Fibroblast of upper back skin (primary cell): ENCODE measurements around the gene SPP2.

Experiments
- DNase-seq: peaks from one replicate; pipeline ENCODE4 v3.0.0-alpha.2; 2013

The SPP2 gene

GRCh38 chr2:234044157-234044556 is 6.3 kb upstream of the SPP2 start:
- peak; percentile 89 for DNase-seq

DNA sequence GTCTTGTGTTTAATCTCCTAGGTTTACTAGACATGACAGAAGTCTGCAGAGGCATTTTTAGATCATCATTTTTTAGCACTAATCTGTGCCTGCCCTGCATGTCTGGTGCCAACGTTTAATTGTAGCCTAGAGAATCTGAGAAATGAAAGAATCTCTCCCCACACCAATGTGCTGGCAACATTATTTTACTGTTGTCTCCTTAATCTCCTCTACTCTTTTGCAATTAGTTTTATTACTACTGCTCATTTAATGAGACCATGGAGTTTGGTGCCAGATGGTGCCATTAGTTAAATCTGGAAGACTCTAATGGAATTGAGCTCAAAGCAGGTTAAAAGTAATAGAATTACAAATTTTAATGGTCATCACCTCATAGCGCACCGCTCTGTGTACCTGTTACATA is 4.0 kb upstream of the SPP2 start:
- no peak for DNase-seq

DNA sequence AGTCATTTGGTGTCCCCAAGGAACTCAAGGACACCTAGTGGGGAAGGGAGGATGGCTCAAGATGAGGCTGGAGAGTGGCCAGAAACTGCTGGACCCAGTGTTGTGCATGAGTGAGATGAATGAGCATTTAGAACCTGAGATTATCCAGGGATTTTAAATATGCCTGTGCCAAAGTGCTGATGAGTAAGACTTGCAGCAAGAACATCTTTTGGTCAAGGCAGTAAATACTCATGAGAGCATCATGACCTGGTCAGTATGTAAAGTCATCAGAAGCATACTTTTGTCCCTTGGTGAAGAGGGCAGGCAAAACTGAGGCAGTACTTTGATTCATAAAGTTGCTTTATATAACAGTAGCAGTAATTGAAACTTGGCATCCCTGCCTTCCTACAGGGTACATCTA is 3.1 kb upstream of the SPP2 start:
- DNase-seq: no peak

DNA sequence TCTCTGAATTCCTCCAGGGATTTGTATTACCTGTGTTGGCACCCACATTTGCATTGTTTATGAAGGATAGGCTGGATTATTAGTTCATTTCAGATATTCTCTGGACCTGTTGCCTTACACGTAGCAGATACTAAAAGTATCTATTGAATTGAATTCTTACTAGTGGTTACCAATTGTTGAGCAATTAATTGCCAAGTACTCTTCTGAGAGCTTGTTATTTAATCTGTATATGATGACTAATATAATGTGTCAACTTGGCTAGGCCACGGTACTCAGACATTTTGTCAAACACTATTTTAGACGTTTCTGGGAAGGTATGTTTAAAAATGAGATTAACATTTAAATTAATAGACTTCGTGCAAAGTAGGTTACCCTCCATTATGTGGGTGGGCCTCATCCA is 2.5 kb upstream of the SPP2 start:
- DNase-seq: no peak

DNA sequence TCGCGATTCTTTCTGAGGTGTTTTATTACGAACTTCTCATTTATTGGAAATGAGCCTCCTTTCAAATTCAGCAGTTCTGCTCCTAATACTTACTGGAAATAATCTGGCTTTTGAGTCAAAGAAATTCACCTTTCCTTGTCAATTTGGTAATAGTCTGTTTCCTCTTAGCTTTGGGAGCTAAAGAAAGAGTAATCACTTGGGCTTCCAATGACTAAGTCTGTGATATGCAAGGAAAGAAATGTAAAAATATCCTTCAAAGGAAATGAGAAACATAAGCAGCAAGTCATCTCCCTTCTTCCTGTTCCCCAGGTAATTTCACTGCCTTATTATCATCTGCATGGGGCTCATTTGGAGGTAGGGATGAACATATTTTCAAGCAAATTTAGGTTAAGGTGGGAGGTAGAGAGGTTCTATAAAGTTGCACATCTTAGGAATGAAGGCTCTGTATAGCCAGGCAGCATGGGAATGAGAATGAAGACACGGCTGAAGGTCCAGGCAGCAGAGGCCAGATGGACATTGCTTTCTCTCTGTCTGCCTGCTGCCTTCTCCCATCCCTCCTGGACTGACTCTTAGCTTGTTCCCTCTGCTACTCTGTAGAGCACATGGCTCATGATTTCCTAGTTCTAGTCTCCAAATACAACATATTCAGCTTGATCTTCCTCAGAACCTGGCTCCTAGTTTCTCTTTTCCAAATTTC is 1.0 kb downstream of the SPP2 start:
- DNase-seq: no peak

DNA sequence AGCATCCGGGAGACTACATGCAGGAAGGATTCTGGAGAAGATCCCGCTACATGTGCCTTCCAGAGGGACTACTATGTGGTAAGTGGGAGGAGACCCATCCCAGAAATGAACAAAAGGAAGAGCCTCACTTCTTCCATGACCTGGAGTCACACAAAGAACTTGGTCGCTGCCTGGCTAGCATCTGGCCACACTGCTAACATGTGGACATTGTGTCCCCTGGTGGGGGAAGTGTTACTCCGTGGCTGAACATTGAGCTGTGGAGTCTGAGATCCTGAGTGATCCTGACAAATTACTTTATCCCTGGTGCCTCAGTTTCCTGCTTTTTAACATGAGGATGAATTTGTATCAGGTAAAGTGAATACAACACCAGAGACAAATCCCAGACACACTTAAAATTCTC is 8.4 kb downstream of the SPP2 start:
- no peak for DNase-seq

DNA sequence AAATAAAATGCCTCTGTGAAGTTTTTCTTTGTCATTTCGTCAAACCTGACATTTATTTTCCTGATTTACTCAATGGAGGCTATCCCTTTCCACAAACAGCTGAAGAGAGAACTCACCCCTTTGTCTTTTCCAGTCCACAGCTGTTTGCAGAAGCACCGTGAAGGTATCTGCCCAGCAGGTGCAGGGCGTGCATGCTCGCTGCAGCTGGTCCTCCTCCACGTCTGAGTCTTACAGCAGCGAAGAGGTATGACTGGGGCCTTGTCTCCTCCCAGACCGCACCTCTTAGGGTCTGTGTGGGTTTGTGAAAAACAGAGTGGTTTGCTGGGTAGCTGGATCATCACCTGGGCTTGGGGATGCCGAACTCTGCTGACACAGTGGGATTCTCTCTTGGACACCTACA is 9.7 kb downstream of the SPP2 start:
- no peak for DNase-seq

GRCh38 chr2:234061624-234062257 is 11.2 kb downstream of the SPP2 start:
- DNase-seq: no peak

GRCh38 chr2:234066587-234066986 is 16.1 kb downstream of the SPP2 start:
- DNase-seq: no peak

DNA sequence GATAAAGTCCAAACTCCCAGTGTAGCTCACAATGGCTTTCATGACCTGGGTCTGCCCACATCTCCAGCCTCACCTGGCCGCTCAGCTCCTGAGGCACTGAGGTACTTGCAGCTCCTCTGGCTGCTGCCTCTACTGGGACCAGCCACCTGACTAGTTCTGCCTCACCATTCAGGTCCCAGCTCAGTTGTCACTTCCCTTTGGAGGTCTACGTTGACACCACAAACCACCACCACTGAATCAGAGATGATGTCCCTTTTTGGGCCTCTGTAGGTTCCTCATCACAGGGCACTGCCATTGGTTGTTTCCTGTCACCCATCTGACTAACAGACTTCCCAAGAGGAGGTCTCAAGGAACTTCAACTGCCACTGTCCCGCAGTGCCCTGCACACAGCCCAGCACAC is 21.2 kb downstream of the SPP2 start:
- no peak for DNase-seq

- no peak for DNase-seq
Observed at GRCh38 chr2:234072454-234072853, 22.0 kb downstream of the SPP2 start.

- no peak for DNase-seq
Observed at GRCh38 chr2:234074751-234075517, 24.4 kb downstream of the SPP2 start.

GRCh38 chr2:234075518-234075915 is 25.0 kb downstream of the SPP2 start:
- no peak for DNase-seq

- no peak for DNase-seq
Observed at GRCh38 chr2:234075947-234076346, 25.4 kb downstream of the SPP2 start.

GRCh38 chr2:234076451-234076850 is 25.9 kb downstream of the SPP2 start:
- DNase-seq: no peak

DNA sequence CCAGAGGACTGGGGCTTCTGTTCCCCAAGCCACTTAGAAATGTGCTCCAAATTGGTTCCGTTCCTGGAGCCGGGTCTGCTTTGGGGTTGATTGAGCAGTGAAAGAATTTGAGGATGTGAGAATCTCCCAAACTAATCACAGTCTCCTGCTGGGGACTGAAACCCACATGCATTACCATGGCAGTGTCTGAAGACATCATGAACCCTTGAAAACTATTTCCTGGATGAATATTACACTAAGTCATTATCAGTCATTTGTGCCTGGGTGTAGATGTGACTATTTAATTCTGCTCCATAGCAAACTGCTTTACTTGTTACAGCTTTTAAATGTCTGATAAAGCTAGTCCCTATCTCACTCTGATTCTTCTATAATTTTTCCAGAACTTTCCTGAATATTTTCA is 27.6 kb downstream of the SPP2 start:
- DNase-seq: no peak

DNA sequence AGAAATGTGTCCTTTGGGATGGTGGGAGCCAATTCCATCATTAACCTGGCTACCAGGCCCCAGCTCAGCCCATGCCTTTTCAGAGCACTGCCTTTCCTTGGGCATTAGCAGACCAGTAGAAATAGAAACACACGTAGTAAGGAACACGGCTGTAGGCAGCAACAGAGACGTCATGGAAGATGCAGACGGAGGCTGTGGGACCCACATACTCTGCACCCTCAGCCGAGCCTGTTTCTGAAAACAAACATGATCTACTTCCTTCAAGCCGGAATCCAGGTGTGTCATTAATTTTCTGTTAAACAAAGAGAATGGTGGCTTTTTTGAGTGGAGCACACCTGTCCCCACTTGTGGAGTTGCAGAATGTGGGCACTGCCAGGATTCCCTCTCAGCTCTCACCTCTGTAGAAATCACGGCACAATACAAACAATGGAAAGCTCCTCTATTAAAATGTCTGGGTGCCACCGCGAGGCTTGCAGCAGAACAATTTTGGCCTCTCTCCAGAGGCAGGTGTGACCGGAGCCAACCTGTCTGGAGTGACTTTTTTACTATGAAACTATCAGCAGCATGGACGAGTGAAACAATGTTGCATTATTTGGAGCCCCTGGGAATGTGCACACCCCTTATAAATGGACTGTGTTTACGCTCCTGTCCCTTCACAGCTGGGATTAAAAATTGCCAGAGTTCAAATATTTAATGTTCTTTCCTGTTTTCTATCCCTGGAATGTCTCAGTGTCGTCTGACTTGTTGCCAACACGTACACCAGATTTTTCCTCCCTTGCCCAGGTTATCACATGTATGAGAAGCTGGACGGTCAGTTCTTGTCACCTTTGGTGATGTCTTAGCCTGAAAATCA is 31.7 kb downstream of the SPP2 start:
- DNase-seq: no peak

- no peak for DNase-seq
Observed at GRCh38 chr2:234083572-234084348, 33.3 kb downstream of the SPP2 start.

GRCh38 chr2:234091432-234091879 is 41.0 kb downstream of the SPP2 start:
- DNase-seq: no peak

- no peak for DNase-seq
Observed at GRCh38 chr2:234091883-234092282, 41.4 kb downstream of the SPP2 start.

DNA sequence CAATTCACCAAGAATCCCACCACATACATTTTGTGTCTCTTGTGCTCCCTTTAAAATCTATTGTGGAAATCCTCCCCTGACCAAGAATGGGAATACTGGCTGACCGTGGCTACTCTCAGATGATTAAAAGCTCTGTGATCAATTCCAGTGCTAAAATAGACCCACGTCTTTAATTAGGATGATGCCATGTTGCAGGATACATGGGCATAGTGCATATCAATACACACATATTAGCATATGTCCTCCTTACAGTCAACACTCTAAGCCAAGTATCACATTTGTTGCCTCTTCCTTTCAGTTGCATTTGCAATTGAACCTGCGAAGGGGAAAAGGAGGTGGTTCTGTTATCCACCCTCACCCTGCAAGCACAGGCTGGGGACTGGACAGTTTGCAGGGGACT is 41.8 kb downstream of the SPP2 start:
- DNase-seq: no peak

DNA sequence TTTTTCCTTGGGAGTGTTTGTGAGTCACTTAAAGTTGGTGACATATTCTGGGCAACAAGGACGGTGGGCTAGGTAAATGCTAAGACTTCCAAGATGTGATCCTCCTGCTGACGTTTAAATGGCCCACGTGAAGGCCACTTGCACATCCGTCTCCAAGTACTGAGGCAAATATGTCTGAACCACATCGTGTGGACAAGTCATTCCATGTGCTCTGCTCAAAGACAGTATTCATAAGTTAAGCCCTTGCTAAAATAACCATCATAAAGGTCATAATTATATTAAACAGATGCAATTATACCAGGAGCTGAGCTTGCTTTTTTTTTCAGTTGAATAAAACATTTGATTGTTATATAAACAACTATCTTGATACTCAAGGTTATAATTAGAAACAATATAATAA is 44.8 kb downstream of the SPP2 start:
- no peak for DNase-seq
